ENCODE data around the gene CLSTN1. TPM values are rescaled to one million over a fixed set of nuclear protein-coding genes. Genes with fewer than 3 reads are reported as not detected.

Gene CLSTN1
- total RNA-seq, 1 experiment from 2014 or later, result 106 TPM

GRCh38 chr1:9737057-9737456 is 86.7 kb downstream of the CLSTN1 start:
- no peak for DNase-seq (ENCODE audit: unreplicated experiment)
- H3K4me1 Mint-ChIP-seq (ENCODE audit: insufficient read depth, unreplicated experiment), result no peaks in the 10 kb centered on the region
- no peak overlapping the region for H3K27ac Mint-ChIP-seq (ENCODE audit: low read depth, unreplicated experiment)
- BruUV-seq (replicated peaks), result no TSS peak
- no peak for TF ChIP-seq CTCF (IDR thresholded peaks at IDR 0.05; ENCODE audit: unreplicated experiment)
- no peaks in the 10 kb centered on the region for H3K9me3 Mint-ChIP-seq (ENCODE audit: unreplicated experiment)
- H3K36me3 Mint-ChIP-seq (ENCODE audit: insufficient read depth, unreplicated experiment), result peaks cover 93% of the 10 kb centered on the region
- no peak overlapping the region for H3K4me3 Mint-ChIP-seq (ENCODE audit: unreplicated experiment)
- ChIA-PET POLR2A (interaction anchor here (0.7 kb wide), 1 partner anchor 18 kb away, joined by 3 read pairs; no protein-coding TSS in a partner anchor), CTCF (interaction anchor here (0.7 kb wide), 1 partner anchor 45 kb away, joined by 4 read pairs; no protein-coding TSS in a partner anchor)
- no peaks in the 10 kb centered on the region for H3K27me3 Mint-ChIP-seq (ENCODE audit: insufficient read depth, unreplicated experiment)
- intact Hi-C loops (cut with micrococcal nuclease), result no loop called here

GRCh38 chr1:9736241-9736640 is 87.5 kb downstream of the CLSTN1 start:
- no peak for DNase-seq (ENCODE audit: unreplicated experiment)
- intact Hi-C loops (cut with micrococcal nuclease), result no loop called here
- Mint-ChIP-seq H3K36me3 (ENCODE audit: insufficient read depth, unreplicated experiment) (peaks cover 93% of the 10 kb centered on the region), H3K4me3 (ENCODE audit: unreplicated experiment) (no peak overlapping the region), H3K27ac (ENCODE audit: low read depth, unreplicated experiment) (no peak overlapping the region), H3K4me1 (ENCODE audit: insufficient read depth, unreplicated experiment) (no peaks in the 10 kb centered on the region), H3K27me3 (ENCODE audit: insufficient read depth, unreplicated experiment) (no peaks in the 10 kb centered on the region), H3K9me3 (ENCODE audit: unreplicated experiment) (no peaks in the 10 kb centered on the region)
- no peak for TF ChIP-seq CTCF (IDR thresholded peaks at IDR 0.05; ENCODE audit: unreplicated experiment)
- POLR2A ChIA-PET, result no interaction called here
- CTCF ChIA-PET, result interaction anchor here (1.2 kb wide), 1 partner anchor 110 kb away, joined by 3 read pairs; no protein-coding TSS in a partner anchor
- BruUV-seq (replicated peaks), result no TSS peak

- intact Hi-C loops (cut with micrococcal nuclease), result no loop called here
- no peak for TF ChIP-seq CTCF (IDR thresholded peaks at IDR 0.05; ENCODE audit: unreplicated experiment)
- peaks cover 93% of the 10 kb centered on the region for H3K36me3 Mint-ChIP-seq (ENCODE audit: insufficient read depth, unreplicated experiment)
- no peak overlapping the region for H3K27ac Mint-ChIP-seq (ENCODE audit: low read depth, unreplicated experiment)
- no TSS peak for BruUV-seq (replicated peaks)
- DNase-seq (ENCODE audit: unreplicated experiment), result no peak
- no peak overlapping the region for H3K4me3 Mint-ChIP-seq (ENCODE audit: unreplicated experiment)
- ChIA-PET POLR2A (no interaction called here), CTCF (interaction anchor here (1.2 kb wide), 1 partner anchor 109 kb away, joined by 3 read pairs; no protein-coding TSS in a partner anchor)
- no peaks in the 10 kb centered on the region for H3K9me3 Mint-ChIP-seq (ENCODE audit: unreplicated experiment)
- H3K4me1 Mint-ChIP-seq (ENCODE audit: insufficient read depth, unreplicated experiment), result no peaks in the 10 kb centered on the region
- H3K27me3 Mint-ChIP-seq (ENCODE audit: insufficient read depth, unreplicated experiment), result no peaks in the 10 kb centered on the region
Observed at GRCh38 chr1:9735800-9736199, 88.0 kb downstream of the CLSTN1 start.

- TF ChIP-seq CTCF (IDR thresholded peaks at IDR 0.05; ENCODE audit: unreplicated experiment), result no peak
- intact Hi-C loops (cut with micrococcal nuclease), result no loop called here
- Mint-ChIP-seq H3K27ac (ENCODE audit: low read depth, unreplicated experiment) (no peak overlapping the region), H3K9me3 (ENCODE audit: unreplicated experiment) (no peaks in the 10 kb centered on the region), H3K27me3 (ENCODE audit: insufficient read depth, unreplicated experiment) (no peaks in the 10 kb centered on the region), H3K4me1 (ENCODE audit: insufficient read depth, unreplicated experiment) (no peaks in the 10 kb centered on the region), H3K4me3 (ENCODE audit: unreplicated experiment) (no peak overlapping the region), H3K36me3 (ENCODE audit: insufficient read depth, unreplicated experiment) (peaks cover 87% of the 10 kb centered on the region)
- POLR2A ChIA-PET, result no interaction called here
- BruUV-seq (replicated peaks), result no TSS peak
- DNase-seq (ENCODE audit: unreplicated experiment), result no peak
- CTCF ChIA-PET, result interaction anchor here (0.7 to 0.9 kb wide), 2 partner anchors 42 to 107 kb away, joined by 3 to 4 read pairs; no protein-coding TSS in a partner anchor
Observed at GRCh38 chr1:9733160-9733789, 90.5 kb downstream of the CLSTN1 start.

All from MCF 10A (cell line).